HG03442 (cell line): ENCODE results near the gene RASSF7.
A peak's percentile ranks its signal among the peaks of the same experiment; 100 is the strongest.
"Not testable (repeated sequence)": the region's sequence is repeated elsewhere in the genome, so short reads cannot be mapped to it uniquely, and the experiment has no call there.

ENCODE experiments used
- ATAC-seq: cut with Tn5 transposase; IDR thresholded peaks from one replicate; pipeline ENCODE4 v1.9.1; 2021; ENCODE audit warnings: mild to moderate bottlenecking, moderate library complexity; ENCODE audit not compliant: unreplicated experiment

Gene RASSF7

GRCh38 chr11:560305-561147 lies at the start of gene RASSF7, which contains the start of gene LMNTD2:
RASSF7 (plus strand) TSS chr11:560970; CDS start chr11:561769, 799 bp downstream.
LMNTD2 (minus strand) TSS chr11:560738; CDS start chr11:560716, 22 bp downstream.
- ATAC-seq: peak; percentile 76

- ATAC-seq: no peak
These were observed 47.8 kb upstream of the RASSF7 start for GRCh38 chr11:512761-513595.

- no peak for ATAC-seq
These were observed 46.2 kb upstream of the RASSF7 start for GRCh38 chr11:514606-515005.

GRCh38 chr11:515131-515530 lies 45.6 kb upstream of the RASSF7 start:
- no peak for ATAC-seq

GRCh38 chr11:516400-516799 lies 44.4 kb upstream of the RASSF7 start:
- ATAC-seq: no peak

GRCh38 chr11:516918-517685 lies 43.7 kb upstream of the RASSF7 start:
- not testable (repeated sequence) for ATAC-seq

- ATAC-seq: peak; percentile 75
These were observed 42.1 kb upstream of the RASSF7 start for GRCh38 chr11:518463-519202.

- ATAC-seq: no peak
These were observed 40.2 kb upstream of the RASSF7 start for GRCh38 chr11:520428-521176.

- ATAC-seq: no peak
These were observed 39.5 kb upstream of the RASSF7 start for GRCh38 chr11:521177-521688.

- no peak for ATAC-seq
These were observed 34.6 kb upstream of the RASSF7 start for GRCh38 chr11:526192-526591.

GRCh38 chr11:528166-528814 lies 32.5 kb upstream of the RASSF7 start:
- no peak for ATAC-seq

- ATAC-seq: no peak
These were observed 31.7 kb upstream of the RASSF7 start for GRCh38 chr11:528815-529727.

GRCh38 chr11:529728-530411 lies 30.9 kb upstream of the RASSF7 start:
- no peak for ATAC-seq

- ATAC-seq: no peak
These were observed 29.6 kb upstream of the RASSF7 start for GRCh38 chr11:530960-531831.

GRCh38 chr11:531919-532526 lies 28.7 kb upstream of the RASSF7 start:
- ATAC-seq: no peak

- ATAC-seq: no peak
These were observed 28.2 kb upstream of the RASSF7 start for GRCh38 chr11:532527-532985.
